Suppressor macrophage (primary cell): ENCODE measurements around the gene NET1.

ENCODE experiments used
- DNase-seq, 4 experiments: peaks; one replicate each; pipeline ENCODE4 v3.0.0-alpha.2; 2020 to 2022

Gene NET1

GRCh38 chr10:5485290-5485689 is 72.9 kb downstream of the NET1 start:
- DNase-seq = no peak

GRCh38 chr10:5485948-5486852 is 73.8 kb downstream of the NET1 start:
- DNase-seq = no peak

GRCh38 chr10:5486853-5487235 is 74.5 kb downstream of the NET1 start:
- DNase-seq = no peak

- DNase-seq = no peak
Measured at GRCh38 chr10:5488272-5489161, 76.2 kb downstream of the NET1 start.

- DNase-seq = no peak
Measured at GRCh38 chr10:5490032-5490431, 77.7 kb downstream of the NET1 start.

GRCh38 chr10:5490698-5491464 is 78.5 kb downstream of the NET1 start:
- no peak for DNase-seq

- no peak for DNase-seq
Measured at GRCh38 chr10:5491477-5491876, 79.1 kb downstream of the NET1 start.

GRCh38 chr10:5492322-5492855 is 80.0 kb downstream of the NET1 start:
- DNase-seq = no peak

GRCh38 chr10:5492929-5493576 is 80.7 kb downstream of the NET1 start:
- no peak for DNase-seq

GRCh38 chr10:5493691-5494090 is 81.3 kb downstream of the NET1 start:
- no peak for DNase-seq

GRCh38 chr10:5494611-5495010 is 82.3 kb downstream of the NET1 start:
- DNase-seq = no peak

- DNase-seq = no peak
Measured at GRCh38 chr10:5496261-5497250, 84.2 kb downstream of the NET1 start.

- DNase-seq = no peak
Measured at GRCh38 chr10:5497289-5497688, 84.9 kb downstream of the NET1 start.

- DNase-seq = no peak
Measured at GRCh38 chr10:5497948-5498730, 85.8 kb downstream of the NET1 start.

GRCh38 chr10:5498791-5499492 is 86.6 kb downstream of the NET1 start:
- DNase-seq = no peak

- no peak for DNase-seq
Measured at GRCh38 chr10:5499493-5500140, 87.3 kb downstream of the NET1 start, which contains the start of gene CALML5. Gene CALML5, minus strand, starts transcription at chr10:5499570. Its CDS starts 132 bp downstream, at chr10:5499438.

GRCh38 chr10:5500162-5500670 is 87.9 kb downstream of the NET1 start:
- no peak for DNase-seq

- DNase-seq = no peak
Measured at GRCh38 chr10:5500910-5501309, 88.6 kb downstream of the NET1 start.
